Pancreas (tissue), 10 donors: ENCODE data around the gene PI4KB. TPM values are rescaled to one million over a fixed set of nuclear protein-coding genes. Genes with fewer than 3 reads are reported as not detected.

Source experiments
- ATAC-seq, 4 donors: fragments of 200-7000 bp; cut with Tn5 transposase; one replicate each; pipeline versions ENCODE4 v1.8.0 to v1.9.1; 2020; ENCODE audit warnings: mild to moderate bottlenecking in 4 of 4, moderate library complexity in 4 of 4
- DNase-seq, 6 donors: peaks; one replicate each; pipeline ENCODE4 v3.0.0-alpha.2; 2020
- FAIRE-seq: peaks from 2 replicates; lab custom pipeline; 2012; peaks lifted over from hg19 to GRCh38; lab: Jason Lieb, UNC
- H3K27ac ChIP-seq, 4 donors: fragments of 200-600 bp; sonication (generic); 1 replicate in 3 of 4; 2 replicates in 1 of 4; pipeline versions ENCODE4 v1.5.0 to v1.8.0; 2020
- H3K27me3 ChIP-seq, 4 donors: fragments of 200-600 bp; one replicate each; pipeline ENCODE4 v1.8.0; 2021
- H3K36me3 ChIP-seq, 3 donors: fragments of 200-600 bp; sonication (generic) in 1 of 3; one replicate each; pipeline versions ENCODE4 v1.5.0 to v1.8.0; 2020 to 2021
- H3K4me1 ChIP-seq, 3 donors: fragments of 200-600 bp; one replicate each; pipeline ENCODE4 v1.8.0; 2021
- H3K4me3 ChIP-seq, 4 donors: fragments of 200-600 bp; sonication (generic) in 2 of 4; one replicate each; pipeline versions ENCODE4 v1.5.0 to v1.8.0; 2020 to 2021
- H3K9me3 ChIP-seq, 4 donors: fragments of 200-600 bp; one replicate each; pipeline ENCODE4 v1.8.0; 2021
- WGBS, 2 donors: extraction: QIAGEN DNeasy Blood & Tissue Kit; methylation state at CpG; one replicate each; pipeline ENCODE4 v1.1.7; 2013; 5-methylcytosine and 5-hydroxymethylcytosine counted together
- intact Hi-C, 3 donors: fragments of 100-400 bp; cut with DNase I; formaldehyde crosslinking; loops; one replicate each; pipeline versions ENCODE4 v1.11.1 to v1.14.2; 2022
- polyA plus RNA-seq, 2 donors: library from polyadenylated mRNA; stranded (reverse); fragments of 200-250 nt; gene quantifications; one replicate each; pipeline ENCODE4 v1.2.3, GENCODE V29; 2013
- total RNA-seq, 6 donors: library from RNA; stranded (reverse); fragmentation: NEBNext Ultra II Directional in 4 of 6; extraction: Animal tissue kit (Norgen Biotek cat#: 25700) in 4 of 6; gene quantifications; one replicate each; pipeline versions ENCODE4 v1.2.1 to v1.2.4, GENCODE V29; 2021 to 2023
- TF ChIP-seq, protein P1 (sequence below), 4 donors: fragments of 200-600 bp; sonication (generic) in 3 of 4; IDR thresholded peaks; one replicate each; pipeline versions ENCODE4 v1.5.0 to v1.8.0; 2021; ENCODE audit warnings: antibody characterized with exemption in 4 of 4
- donor health status: healthy with polysubstance abuse.
- donor health status: DM: no; HTN: no; CAD: no; lungs with moderate emphysema.
- donor health status: DM: no; HTN: no; CAD: no.
- donor health status: control.
- donor health status: control.
- donor health status: Bipolar disorder and iron deficiency.
- donor health status: DM: yes; HTN: yes; CAD: no.
- donor health status: DM: no; HTN: no; CAD: no.
- donor health status: DM: no; HTN: no; CAD: no.
- donor health status: DM: yes; HTN: yes; CAD: no.

The PI4KB gene
- total and polyA plus RNA-seq, 8 donors = 20.0 to 44.2 (median 27.7) TPM

- peaks cover 0 to 13% (median 3%) of the 10 kb centered on the region in 3 donors for H3K4me1 ChIP-seq
- WGBS, 2 donors = 64 to 72% methylated on average over 7 of the region's 7 CpGs
- peaks cover 0 to 38% (median 12%) of the 10 kb centered on the region in 3 donors for H3K36me3 ChIP-seq
- intact Hi-C loops = no loop called here
- DNase-seq (peak in 3 of 6 donors; percentile 45 to 68 (median 52)), ATAC-seq (peak; percentile 77 to 91 (median 84)), FAIRE-seq (no peak)
- H3K9me3 ChIP-seq = no peaks in the 10 kb centered on the region
- peak overlapping the region in 3 of 4 donors; percentile 4 to 62 (median 19) for H3K27ac ChIP-seq
- H3K4me3 ChIP-seq = no peak overlapping the region
- TF ChIP-seq, protein P1, sequence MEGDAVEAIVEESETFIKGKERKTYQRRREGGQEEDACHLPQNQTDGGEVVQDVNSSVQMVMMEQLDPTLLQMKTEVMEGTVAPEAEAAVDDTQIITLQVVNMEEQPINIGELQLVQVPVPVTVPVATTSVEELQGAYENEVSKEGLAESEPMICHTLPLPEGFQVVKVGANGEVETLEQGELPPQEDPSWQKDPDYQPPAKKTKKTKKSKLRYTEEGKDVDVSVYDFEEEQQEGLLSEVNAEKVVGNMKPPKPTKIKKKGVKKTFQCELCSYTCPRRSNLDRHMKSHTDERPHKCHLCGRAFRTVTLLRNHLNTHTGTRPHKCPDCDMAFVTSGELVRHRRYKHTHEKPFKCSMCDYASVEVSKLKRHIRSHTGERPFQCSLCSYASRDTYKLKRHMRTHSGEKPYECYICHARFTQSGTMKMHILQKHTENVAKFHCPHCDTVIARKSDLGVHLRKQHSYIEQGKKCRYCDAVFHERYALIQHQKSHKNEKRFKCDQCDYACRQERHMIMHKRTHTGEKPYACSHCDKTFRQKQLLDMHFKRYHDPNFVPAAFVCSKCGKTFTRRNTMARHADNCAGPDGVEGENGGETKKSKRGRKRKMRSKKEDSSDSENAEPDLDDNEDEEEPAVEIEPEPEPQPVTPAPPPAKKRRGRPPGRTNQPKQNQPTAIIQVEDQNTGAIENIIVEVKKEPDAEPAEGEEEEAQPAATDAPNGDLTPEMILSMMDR (IDR thresholded peaks at IDR 0.05) = no peak
- no peaks in the 10 kb centered on the region for H3K27me3 ChIP-seq
Observed at GRCh38 chr1:151311589-151312331, 15.5 kb downstream of the PI4KB start.

DNA sequence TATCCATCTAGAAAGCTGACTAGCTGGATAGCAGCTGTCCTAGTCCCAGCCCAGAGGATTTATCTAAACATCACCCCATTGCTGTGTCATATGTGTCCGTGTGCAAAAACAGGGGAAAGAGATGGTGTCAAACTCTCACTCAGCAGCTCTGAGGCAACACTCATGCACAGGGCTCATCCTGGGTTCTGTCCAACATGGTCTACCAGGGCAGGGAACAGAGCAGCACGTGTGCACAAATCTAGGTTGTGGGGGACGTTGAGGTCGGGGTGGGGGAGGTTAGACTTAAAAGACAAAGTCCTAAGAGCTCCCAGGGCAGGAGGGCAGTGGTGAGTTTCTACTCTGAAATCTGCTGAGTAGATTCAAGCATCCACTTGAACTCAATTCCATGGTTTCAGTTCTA is 16.2 kb downstream of the PI4KB start:
- Histone ChIP-seq H3K27me3 (no peaks in the 10 kb centered on the region), H3K27ac (peak overlapping the region in 1 of 4 donors; percentile 19), H3K4me1 (peaks cover 0 to 13% (median 3%) of the 10 kb centered on the region in 3 donors), H3K36me3 (peaks cover 3 to 46% (median 12%) of the 10 kb centered on the region in 3 donors), H3K4me3 (no peak overlapping the region), H3K9me3 (no peaks in the 10 kb centered on the region)
- DNase-seq (no peak), FAIRE-seq (no peak), ATAC-seq (no peak)
- intact Hi-C loops = no loop called here
- WGBS, 2 donors = 58 to 73% methylated on average over 4 of the region's 4 CpGs
- TF ChIP-seq, protein P1 (IDR thresholded peaks at IDR 0.05) = no peak

DNA sequence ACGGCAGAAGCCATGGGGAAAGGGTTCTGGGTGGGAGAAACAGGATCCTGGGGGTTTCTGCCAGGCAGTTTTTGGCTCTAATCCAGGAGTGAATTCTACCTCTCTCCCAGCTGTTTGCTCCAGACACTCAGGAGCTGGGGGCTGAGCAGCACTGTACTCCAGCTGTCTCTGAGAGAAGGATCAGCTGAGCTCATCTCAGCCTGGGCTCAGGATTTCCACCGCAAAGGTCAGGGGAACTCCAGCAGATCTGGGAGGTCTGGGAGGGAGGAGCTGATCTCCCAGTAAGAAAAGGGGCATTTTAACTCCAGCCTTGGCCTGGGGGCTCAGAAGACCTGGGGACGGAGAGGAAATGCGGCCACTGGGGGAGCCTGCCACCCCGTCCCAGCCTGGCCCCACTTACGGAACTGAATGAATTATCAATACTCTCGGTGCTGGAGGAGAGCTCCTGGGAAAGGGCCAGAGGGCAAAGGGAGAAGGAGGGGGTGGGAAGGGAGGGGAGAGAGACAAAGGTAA is 17.3 kb downstream of the PI4KB start:
- H3K4me1 ChIP-seq = peaks cover 0 to 13% (median 3%) of the 10 kb centered on the region in 3 donors
- FAIRE-seq = no peak
- TF ChIP-seq, protein P1 (IDR thresholded peaks at IDR 0.05) = no peak
- no peaks in the 10 kb centered on the region for H3K27me3 ChIP-seq
- no peaks in the 10 kb centered on the region for H3K9me3 ChIP-seq
- intact Hi-C loops = loop anchor here in 1 of 3 donors (10.0 kb wide), 1 partner anchor 95 kb away; no protein-coding TSS in a partner anchor
- peaks cover 5 to 50% (median 14%) of the 10 kb centered on the region in 3 donors for H3K36me3 ChIP-seq
- DNase-seq = no peak
- H3K27ac ChIP-seq = peak overlapping the region in 1 of 4 donors; percentile 6
- 55 to 60% methylated on average over 7 of the region's 7 CpGs for WGBS, 2 donors
- ATAC-seq = peak in 3 of 4 donors; percentile 28 to 59 (median 34)
- no peak overlapping the region for H3K4me3 ChIP-seq

DNA sequence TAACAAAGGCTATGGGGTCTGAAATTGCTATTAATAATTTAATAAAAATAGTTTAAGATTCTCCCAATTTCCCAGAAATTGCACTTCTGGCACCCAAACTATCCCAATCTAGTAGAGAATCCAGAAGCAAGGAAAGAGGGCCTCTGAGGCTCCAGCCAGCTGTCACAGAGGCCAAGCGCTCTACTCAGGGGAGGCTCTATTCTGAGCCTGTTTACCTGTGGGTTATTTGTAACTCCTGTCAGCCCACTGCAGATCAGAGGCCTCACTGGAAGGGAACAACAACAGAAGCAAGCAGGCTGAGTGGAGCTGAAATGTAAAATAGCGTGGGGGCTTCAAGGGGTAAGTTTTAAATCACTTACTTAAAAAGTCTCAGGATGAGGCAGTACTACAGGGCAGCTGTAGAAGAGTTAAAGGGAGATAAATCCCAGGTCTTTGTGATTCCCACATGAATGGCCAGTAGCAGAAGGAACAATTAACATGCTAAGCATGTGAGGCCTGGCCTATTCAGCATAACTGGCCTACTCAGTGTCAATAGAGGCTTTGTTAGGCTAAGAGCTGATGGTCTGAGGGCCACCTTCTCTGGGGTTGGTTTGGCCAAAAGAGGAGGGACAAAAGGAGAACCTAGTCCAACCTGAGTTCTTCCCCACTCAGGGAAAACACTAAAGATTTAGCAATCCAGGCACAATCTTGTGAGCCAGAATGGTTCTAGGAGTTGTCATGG is 32.3 kb downstream of the PI4KB start:
- FAIRE-seq = no peak
- H3K4me1 ChIP-seq = no peaks in the 10 kb centered on the region
- no peak overlapping the region for H3K27ac ChIP-seq
- WGBS, 2 donors = 90 to 96% methylated on average over 2 of the region's 2 CpGs
- intact Hi-C loops = no loop called here
- no peak overlapping the region for H3K4me3 ChIP-seq
- no peaks in the 10 kb centered on the region for H3K9me3 ChIP-seq
- ATAC-seq = no peak
- no peak for DNase-seq
- H3K36me3 ChIP-seq = peaks cover 4 to 87% (median 45%) of the 10 kb centered on the region in 3 donors
- TF ChIP-seq, protein P1 (IDR thresholded peaks at IDR 0.05) = no peak
- H3K27me3 ChIP-seq = no peaks in the 10 kb centered on the region
